ENCODE measurements around the gene COL4A3.

DNA sequence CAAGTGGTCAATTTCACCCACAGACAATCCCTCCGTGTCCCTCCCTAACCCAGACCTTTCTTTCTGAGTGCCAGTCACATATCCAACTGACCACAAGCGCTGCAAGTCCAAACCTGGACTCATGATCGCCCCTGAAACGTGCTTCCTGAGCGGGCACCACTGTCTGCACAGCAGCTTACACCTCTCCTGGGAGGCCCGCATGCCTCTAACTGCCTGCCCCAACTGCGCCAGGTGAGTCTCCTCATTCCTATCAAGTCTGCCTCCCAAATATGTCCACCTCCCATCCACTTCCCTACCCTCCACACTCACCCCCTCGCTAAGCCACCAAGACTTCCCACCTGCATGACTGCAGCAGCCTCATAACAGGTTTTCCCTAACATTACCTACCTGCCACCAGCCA, 33.8 kb upstream of the COL4A3 start:
- TF ChIP-seq EZH2 (IDR thresholded peaks at IDR 0.05; ENCODE audit: insufficient read depth, poor library complexity, severe bottlenecking) (no peak), EZH2phosphoT487 (IDR thresholded peaks at IDR 0.05; ENCODE audit: insufficient read depth, low read depth) (no peak)
